ENCODE data around the gene EPS15.
A peak's percentile ranks its signal among the peaks of the same experiment; 100 is the strongest.

DNA sequence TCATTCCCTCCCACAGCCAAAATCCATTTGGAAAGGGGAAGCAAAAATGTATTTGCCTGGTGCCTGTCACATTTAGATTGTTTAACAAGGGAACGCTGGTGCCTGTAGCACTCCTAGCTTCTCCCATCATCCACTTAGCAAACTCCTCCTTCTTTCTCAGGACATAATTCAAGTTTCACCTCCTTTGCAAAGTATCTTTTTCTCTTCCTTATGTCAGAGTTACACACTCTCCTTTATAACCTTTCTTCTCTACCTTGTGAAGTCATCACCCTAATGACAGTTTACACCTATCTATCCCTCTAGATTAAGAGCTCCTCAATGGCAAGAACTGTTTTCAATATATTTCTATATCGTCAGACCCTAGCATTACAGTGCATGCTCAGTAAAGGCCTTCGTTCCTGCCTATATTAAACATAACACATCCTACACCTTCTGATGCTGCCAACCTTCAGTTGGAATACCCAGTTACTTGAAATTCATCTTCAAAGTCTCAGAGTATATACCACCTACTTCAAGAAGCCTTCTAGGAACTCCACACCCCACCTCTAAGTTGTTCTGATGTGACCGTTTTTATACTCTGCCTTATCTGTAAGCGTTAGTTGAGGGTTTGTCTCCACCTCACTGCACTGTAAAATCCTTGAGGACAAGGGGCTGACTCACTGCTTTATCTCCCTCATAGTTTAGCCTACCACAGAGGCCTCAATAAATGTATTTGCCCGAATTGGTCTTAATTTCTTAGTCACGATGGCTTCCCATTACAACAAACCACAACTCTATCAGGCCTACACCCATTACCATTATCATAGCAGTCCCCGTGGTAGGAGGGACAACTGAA, 1.0 kb upstream of the EPS15 start:
- TF ChIP-seq, protein P1, sequence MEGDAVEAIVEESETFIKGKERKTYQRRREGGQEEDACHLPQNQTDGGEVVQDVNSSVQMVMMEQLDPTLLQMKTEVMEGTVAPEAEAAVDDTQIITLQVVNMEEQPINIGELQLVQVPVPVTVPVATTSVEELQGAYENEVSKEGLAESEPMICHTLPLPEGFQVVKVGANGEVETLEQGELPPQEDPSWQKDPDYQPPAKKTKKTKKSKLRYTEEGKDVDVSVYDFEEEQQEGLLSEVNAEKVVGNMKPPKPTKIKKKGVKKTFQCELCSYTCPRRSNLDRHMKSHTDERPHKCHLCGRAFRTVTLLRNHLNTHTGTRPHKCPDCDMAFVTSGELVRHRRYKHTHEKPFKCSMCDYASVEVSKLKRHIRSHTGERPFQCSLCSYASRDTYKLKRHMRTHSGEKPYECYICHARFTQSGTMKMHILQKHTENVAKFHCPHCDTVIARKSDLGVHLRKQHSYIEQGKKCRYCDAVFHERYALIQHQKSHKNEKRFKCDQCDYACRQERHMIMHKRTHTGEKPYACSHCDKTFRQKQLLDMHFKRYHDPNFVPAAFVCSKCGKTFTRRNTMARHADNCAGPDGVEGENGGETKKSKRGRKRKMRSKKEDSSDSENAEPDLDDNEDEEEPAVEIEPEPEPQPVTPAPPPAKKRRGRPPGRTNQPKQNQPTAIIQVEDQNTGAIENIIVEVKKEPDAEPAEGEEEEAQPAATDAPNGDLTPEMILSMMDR (IDR thresholded peaks at IDR 0.05) = no peak
- TF ChIP-seq POLR2A (IDR thresholded peaks at IDR 0.05) = peak in 1 of 2 donors; percentile 49

All from adrenal gland (tissue), 5 donors.